ENCODE measurements around the gene INPP5D.
"Not testable (repeated sequence)": the region's sequence is repeated elsewhere in the genome, so short reads cannot be mapped to it uniquely, and the experiment has no call there.

The INPP5D gene

DNA sequence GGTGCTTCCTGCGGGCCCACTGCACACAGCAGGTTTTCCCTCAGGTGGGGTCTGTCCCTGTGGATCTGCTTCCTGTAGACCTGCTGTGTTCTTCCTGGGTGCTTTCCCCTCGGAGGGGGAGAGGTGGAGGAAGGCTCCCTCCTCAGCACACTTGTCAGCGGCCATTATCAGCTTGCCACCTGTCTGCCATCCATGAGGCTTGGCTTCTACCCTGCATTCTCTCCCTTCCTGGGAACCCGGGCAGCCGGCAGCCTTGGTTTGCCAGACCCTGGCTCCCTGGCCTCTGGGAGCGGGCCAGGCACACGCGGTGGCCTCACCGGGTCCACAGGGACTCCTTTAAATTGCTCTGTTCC, 58.5 kb downstream of the INPP5D start:
- DNase-seq: no peak

DNA sequence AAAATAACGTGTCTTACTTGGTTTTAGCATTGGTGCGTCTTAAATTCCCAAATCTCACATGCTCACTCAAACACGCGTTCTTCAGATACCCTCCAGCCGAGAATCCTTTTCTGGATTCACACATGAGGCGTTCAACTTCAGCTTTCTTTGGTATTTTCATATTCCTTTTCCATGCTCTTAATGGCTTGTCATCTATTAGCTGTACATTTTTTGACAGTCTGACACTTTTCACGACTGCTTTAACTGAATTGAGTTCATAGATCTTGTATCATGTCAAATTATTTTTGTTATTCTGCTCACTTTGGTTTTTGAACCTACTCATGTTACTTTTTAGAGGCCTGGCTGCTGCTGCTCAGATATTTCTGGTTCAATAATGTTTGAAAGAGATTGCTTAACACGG, 59.0 kb downstream of the INPP5D start:
- DNase-seq: no peak

DNA sequence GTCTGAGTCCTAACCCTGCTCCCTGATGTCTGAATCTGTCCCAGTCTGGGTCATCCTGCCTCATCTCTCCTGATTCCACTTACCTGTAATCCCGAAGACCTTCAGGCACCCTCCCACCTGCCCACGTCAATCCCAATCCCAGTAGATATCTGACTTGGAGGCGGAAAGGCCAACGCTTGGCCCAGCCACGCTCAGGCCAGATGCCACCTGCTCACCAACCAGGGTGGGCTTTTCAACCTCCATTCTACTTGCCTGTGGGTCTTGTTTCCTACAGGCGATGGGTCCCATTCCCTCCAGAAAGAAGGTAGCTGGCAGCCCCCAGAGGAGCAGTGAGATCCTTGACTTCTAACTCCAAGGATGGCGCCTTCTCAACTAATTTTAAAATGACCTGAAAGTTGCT, 59.7 kb downstream of the INPP5D start:
- no peak for DNase-seq

DNA sequence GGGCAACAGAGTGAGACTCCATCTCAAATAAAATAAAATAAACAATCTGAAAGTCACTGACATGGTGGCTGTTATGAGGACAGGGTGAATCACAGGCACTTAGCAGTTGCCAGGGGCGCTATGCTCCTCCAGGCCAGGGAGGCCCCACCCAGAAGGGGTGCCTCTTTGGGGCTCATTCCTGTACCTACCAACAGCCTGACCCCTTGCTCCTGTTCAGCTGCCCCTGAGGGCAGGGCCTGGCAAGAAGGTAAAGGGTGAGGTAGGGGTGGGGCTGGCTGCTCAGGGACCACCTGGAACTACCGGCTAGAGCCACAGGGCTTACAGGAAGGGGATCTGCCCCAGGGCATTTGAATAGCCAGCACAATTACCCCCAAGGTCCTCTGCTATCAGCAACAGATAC, 60.3 kb downstream of the INPP5D start:
- no peak for DNase-seq

DNA sequence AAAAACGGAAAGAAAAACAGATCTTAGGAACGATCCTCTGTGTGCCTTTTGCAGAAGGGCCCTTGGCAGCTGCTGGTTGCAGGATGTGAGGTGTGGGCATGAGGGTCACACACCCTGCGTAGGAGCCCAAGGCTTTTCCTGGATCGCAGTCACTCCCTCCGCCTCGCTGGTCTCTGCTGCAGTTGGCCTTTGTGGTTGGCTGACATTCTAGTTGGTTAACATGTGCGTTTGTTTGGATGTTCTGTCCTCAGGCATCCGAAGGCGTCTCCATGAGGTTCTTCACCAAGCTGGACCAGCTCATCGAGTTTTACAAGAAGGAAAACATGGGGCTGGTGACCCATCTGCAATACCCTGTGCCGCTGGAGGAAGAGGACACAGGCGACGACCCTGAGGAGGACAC, 61.7 kb downstream of the INPP5D start:
- DNase-seq: no peak

DNA sequence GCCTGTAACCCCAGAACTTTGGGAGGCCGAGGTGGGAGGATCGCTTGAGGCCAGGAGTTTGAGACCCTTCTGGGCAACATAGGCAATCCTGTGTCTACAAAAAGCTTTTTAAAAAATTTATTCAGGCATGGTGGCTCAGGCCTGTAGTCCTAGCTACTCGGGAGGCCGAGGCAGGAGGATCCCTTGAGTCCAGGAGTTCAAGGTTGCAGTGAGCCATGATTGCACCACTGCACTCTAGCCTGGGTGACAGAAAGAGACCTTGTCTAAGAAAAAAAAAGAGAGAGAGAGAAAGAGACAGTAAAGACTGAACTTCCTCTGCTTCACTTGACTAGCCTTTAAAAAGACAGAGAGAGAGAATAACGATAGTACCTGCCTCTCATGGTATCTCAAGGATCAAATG, 62.4 kb downstream of the INPP5D start:
- no peak for DNase-seq

DNA sequence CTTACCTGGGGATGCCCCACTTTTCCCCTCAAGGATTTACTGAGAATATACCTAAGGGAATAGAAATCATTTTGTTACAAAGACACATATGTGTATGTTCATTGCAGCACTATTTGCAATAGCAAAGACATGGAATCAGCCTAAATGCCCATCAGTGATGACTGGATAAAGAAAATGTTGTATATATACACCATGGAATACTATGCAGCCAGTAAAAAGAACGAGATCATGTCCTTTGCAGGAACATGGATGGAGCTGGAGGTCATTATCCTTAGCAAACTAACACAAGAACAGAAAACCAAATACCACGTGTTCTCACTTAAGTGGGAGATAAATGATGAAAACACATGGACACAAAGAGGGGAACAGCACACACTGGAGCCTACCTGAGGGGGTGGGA, 63.4 kb downstream of the INPP5D start:
- not testable (repeated sequence) for DNase-seq

DNA sequence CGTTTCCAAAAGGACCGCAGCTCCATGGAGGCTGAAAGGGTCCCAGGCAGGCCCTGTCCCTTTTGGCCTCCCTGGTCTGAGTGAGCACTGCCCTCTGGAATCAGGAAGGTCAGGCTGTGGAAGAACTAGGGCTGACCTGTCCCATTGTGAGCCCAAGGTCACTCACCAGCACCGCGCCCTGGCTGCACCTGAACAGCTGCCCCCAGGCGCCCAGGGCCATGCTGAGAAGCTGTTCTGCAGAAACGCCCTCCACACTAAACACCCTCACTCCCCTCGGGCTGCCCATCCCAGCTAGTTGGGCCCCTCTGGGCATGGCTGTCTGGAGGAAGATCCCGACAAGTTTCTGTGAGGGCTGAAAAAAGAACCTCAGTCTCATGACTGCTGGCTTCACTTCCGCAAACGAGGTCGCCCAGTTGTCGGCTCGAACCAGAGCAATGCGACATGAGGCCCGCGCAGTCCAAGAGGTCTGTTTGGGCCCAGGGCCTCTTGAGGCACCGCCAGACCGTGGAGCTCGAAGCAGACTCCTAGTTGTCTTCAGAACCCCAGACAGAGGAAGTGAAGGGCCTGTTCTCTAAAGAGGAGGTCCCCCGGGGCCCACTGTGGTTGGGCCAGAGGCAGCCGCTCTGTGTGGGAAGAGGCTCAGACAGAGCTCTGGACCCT, 64.4 kb downstream of the INPP5D start:
- no peak for DNase-seq

DNA sequence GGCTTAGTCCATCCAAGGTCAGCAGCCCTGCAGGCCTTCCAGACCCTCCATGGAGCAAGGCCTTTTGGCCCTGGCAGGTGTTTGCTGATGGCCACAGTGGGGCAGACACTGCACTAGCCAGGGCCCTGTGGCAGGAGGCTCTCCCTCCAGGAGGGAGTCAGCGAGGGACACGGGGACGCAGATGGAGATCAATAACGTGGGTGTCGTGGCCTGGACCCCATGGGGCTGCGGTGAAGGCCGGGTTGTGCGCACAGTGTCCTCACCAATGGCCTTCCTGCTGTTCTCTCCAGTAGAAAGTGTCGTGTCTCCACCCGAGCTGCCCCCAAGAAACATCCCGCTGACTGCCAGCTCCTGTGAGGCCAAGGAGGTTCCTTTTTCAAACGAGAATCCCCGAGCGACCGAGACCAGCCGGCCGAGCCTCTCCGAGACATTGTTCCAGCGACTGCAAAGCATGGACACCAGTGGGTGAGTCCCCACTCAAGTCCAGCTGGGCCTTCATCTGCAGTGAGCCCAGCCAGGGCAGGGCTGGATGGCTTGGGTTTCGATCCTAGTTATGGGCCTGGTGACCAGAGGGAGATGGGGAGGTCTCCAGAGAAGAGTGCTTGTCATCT, 65.4 kb downstream of the INPP5D start:
- no peak for DNase-seq

DNA sequence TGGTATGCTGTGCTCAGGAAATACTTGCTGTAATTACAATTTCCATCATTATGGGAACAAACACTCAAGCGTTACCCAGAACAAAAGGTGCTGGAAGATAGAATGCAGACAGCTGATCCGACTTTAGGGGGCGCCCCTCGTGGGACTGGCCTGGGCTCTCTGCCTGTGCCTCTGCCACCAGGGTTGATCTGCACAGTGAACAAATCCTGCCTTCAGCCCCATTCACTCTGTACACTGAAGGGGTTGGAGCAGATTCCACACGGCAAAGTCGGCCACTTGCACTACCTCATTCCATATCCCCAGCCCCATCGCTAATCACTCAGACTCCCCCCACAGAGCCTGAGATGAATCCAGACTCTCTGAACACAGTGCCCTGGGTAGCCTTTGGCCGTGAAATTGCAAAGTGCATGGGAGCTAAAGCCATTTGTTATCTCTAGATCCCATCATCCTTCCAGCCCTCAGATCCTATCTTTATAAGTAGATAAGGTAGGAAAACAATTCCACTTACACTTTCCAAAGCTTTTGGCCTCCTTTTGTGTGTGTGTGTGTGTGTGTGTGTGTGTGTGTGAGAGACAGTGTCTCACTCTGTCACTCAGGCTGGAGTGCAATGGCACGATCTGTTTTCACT, 69.3 kb downstream of the INPP5D start:
- DNase-seq: no peak

DNA sequence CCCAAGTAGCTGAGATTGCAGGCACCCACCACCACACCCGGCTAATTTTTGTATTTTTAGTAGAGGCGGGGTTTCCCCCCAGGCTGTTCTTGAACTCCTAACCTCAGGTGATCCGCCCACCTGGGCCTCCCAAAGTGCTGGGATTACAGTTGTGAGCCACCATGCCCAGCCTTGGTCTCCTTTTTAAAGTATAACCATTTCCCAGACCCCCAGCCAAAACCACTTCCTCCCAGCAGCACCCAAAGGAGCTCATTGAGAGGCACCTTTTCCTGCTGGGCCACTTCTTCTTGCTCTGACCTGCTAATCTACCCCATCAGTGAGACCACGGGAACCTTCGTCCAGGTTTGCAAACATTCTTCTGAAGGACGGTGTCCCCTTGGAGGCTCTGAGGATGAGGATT, 69.9 kb downstream of the INPP5D start:
- DNase-seq: no peak

DNA sequence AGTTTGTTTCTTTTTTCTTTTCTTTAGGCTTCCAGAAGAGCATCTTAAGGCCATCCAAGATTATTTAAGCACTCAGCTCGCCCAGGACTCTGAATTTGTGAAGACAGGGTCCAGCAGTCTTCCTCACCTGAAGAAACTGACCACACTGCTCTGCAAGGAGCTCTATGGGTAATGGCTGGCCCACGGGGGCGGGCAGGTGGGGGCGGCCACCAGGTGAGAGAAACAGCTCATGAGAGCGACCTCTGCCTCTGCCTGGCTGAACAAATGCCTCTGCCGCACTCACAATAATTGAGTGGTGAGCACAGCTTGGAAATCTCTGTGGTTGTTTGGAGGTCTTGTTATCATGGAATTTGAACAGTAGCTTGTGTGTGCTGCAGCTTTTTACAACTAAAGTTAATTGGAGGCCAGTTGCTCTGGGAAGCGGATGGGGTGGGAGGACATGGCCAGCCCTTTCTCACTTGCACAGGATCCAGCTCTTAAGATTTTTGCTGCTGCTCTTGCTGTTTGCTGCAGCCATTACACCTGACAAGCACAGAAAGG, 70.4 kb downstream of the INPP5D start:
- DNase-seq: no peak

DNA sequence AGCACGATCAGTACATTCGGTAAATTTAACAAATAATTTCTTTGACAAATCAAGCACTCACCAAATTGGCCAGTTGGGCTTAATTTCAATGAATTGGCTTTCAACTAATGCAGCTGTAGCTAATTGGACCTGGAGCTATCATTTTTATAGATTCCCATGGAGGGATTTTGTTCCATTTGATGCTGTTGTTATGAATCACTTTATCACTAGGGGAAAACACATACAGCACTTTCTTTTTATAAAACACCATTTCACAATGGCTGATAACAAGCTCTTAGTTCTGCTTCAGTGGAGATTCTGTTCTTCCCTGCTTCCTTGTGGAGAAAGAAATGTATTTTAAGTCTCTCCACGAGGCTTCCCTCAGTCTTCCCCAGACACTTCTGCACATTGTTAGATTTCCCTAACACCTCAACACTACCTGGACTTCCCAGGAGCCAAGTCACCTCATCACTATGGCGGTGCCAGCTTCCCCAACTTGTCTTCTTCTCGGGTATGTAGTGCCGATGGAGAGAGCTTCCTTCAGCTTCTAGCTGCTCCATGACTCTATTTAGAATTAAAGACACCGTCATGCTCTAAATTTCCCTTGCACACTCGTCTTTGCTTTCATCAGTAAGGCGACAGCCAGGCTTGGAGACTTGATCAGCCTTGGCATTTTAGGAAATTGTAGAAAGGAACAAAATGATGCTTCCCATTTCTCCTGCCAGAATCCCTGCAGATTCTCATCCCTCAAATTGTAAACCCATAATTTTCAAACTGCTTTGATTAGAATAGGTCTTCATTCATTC, 72.0 kb downstream of the INPP5D start:
- no peak for DNase-seq

DNA sequence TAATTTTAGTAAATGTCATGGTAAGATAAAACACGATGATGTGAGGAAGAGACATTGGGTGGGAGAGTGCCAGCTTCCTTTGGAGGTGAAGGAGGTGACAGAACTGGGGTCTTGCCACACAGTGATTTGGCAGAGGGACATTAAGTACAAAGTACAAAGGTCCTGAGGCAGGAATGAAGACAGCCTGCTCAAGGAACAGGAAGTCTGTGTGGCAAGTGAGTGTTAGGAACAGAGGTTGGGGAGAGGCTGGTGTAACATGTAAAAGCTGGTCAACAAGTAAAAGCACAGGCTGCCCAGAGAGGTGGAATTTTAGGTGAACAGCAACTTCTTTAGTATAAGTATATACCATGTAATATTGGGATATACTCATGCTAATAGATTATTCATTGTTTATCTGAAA, 73.1 kb downstream of the INPP5D start:
- no peak for DNase-seq

DNA sequence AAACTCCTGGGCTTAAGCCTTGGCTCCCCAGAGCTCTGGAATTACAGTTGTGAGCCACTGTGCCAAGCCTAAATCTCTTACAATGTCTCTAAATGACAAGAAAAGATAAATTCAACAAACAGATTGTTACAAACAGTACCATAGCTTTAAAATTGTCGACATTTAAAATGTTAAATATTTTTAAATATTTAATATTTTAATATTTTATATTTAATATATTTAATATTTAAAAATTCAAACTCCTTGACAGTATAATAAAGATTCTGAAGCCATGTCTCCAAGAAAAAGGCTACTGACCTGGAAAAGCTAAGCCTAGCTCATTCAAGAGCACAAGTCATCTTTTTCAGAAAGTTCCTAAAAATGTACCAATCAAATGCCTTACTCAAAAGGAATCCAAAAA, 75.3 kb downstream of the INPP5D start:
- no peak for DNase-seq

DNA sequence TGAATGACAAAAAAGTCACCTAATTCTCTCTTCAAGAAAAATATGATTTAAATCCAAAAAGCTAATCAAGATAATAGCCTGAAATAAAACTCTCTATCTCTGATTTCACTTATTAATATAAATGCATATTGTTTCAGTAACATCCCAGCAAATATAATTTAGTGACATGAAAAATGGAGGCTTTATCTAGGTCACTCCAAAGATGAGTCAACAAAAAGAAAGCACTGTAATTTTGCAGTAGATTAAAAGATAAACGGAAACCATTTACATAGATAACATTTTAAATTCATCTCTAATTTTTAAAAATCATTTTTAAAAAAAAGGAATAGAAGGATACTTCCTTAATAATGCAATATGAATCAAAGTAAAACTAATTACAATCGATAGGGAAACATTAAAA, 76.9 kb downstream of the INPP5D start:
- DNase-seq: no peak

DNA sequence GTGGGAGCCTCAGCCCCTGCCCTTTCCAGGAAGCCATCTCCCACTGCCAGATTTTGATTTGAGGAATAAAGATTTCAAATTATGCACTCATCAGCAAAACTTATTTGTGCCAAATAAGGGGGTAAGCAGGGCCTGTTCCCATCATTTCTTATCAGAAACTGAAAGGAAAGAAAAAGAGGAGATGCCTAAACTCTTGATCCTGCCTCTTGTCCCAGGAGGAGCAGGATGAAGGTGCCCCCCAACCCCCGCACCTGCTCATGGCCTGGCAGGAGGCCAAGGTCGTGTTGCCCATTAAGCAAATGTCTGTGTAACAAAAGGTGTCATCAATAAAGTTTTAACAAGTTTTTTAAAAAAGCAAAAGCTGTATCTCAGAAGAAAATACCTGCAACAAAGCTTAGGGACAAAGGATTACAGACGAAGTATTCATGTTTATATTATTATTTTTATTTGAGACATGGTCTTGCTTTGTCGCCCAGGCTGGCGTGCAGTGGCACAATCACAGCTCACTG, 80.0 kb downstream of the INPP5D start:
- no peak for DNase-seq

DNA sequence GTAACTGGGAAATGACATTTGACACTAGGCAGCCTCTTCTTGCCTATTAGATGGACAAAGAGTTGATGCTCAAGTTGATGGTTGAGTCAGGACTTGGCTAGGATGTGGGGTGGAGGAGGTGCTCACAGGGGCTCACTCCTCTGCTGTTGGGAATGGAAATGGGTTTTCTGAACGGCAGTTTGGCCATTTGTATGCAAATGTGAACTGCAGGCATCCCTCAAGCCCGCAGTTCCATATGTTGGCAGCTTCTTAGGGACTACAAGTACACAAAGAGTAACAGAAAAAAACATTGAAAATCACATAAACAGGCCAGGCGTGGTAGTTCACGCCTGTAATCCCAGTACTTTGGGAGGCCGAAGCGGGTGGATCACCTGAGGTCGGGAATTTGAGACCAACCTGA, 80.8 kb downstream of the INPP5D start:
- no peak for DNase-seq

DNA sequence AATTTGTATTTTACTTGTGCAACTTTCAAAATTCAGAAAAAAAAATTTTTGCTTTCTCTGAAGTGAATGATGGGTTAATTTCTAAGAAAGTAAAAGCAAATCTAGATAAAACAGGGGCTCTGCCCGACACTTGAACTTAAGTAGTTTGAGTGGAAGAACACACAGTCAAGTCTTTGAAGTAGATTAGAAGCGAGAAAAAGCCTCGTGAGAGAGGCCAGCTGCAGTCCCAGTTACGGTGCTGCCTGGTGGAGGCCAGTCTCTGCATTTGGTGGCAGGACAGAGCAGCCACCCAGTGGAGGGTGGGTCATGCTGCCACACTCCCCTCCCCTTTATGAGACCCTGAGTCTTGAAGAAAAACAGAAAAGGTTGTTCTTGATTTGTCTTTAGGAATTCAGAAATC, 81.8 kb downstream of the INPP5D start:
- no peak for DNase-seq

DNA sequence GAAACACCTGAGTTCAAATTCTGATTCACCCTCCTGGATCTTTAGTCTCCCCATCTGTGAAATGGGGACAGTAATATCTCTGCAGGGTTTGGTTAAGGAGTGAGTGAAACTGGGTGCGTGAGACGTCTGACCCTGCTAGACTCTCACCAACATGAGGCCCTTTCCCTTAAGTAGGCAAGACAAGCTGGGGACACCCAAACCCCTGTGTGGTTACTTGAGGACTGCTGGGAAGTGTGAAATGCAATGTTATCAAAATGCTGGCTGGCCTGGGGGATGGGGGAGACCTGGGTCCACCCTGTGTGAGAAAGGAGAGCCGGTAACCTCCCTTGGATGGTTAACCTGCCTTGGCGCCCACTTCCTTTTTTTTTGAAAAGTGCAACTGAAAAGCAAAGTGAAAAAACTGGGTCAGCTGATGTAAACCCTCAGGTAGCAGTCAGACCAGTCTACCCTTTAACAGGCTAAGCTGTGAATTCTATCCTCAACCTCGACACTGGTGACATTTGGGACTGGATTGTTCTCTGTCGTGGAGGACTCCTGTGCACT, 82.3 kb downstream of the INPP5D start:
- no peak for DNase-seq

DNA sequence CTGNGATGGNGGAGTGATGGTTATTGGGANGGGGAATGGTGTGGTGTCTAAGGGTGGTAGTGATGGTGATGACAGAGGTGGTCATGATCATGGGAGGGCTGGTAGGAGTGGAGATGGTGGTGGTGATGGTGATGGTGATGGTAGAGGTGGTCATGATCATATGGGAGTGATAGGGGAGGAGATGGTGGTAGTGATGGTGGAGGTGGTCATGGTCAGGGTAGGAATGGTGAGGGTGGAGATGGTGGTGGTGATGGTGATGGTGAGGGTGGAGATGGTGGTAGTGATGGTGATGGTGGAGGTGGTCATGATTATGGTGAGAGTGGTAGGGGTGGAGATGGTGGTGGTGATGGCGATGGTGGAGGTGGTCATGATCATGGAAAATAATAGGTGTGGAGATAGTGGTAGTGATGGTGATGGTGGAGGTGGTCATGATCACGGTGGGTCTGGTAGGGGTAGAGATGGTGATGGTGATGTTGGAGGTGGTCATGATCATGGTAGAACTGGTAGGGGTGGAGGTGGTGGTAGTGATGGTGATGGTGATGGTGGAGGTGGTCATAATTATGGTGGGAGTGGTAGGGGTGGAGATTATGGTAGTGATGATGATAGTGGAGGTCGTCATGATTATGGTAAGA, 83.7 kb downstream of the INPP5D start:
- no peak for DNase-seq

DNA sequence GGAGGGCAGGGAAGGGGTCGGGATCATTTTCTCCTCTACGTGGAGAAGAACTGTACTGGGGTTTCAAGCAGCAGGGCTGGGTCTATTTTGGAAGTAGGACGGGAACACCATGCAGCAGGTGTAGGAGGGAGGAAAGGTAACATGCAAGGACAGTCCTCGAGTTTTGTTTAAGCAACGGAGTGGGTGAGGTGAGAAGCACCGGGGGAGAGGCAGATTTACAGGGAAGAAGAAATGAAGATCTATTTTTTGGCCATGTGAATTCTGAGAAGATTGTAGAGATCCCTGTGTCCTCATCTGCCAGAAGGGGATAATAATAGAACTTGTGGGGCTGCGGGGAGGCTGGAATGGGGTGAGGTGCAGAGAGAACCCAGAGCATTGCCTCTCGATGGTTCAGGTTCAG, 85.6 kb downstream of the INPP5D start:
- no peak for DNase-seq

Data from fibroblast of skin of scalp (primary cell).